Transverse colon (tissue), 4 donors: ENCODE data around the gene SLITRK1.

Source experiments
- EP300 ChIP-seq: sonication (generic); formaldehyde crosslinking; IDR thresholded peaks from one replicate; pipeline ENCODE4 v1.6.1; 2017; ENCODE audit warnings: antibody characterized with exemption, low read depth
- POLR2A ChIP-seq: fragments of 450-650 bp; IDR thresholded peaks from one replicate; pipeline ENCODE4 v1.6.1; 2016; ENCODE audit warnings: antibody characterized with exemption, mild to moderate bottlenecking, moderate library complexity
- POLR2AphosphoS5 ChIP-seq, 3 donors: sonication (generic); formaldehyde crosslinking; IDR thresholded peaks; one replicate each; pipeline ENCODE4 v1.6.1; 2016; ENCODE audit warnings: antibody characterized with exemption in 3 of 3
- TF ChIP-seq, protein P1 (sequence below), 5 experiments: fragments of 200-600 bp in 3 of 5; fragments of 450-650 bp in 2 of 5; sonication (generic) in 3 of 5; IDR thresholded peaks; 1 replicate in 2 of 5; 2 replicates in 3 of 5; pipeline ENCODE4 v1.5.1; 2016 to 2017; ENCODE audit warnings: antibody characterized with exemption in 5 of 5, inconsistent platforms in 3 of 5, mild to moderate bottlenecking in 2 of 5, moderate library complexity in 1 of 5

GRCh38 chr13:83879431-83880171, 2.7 kb downstream of the SLITRK1 start:
- TF ChIP-seq, protein P1, sequence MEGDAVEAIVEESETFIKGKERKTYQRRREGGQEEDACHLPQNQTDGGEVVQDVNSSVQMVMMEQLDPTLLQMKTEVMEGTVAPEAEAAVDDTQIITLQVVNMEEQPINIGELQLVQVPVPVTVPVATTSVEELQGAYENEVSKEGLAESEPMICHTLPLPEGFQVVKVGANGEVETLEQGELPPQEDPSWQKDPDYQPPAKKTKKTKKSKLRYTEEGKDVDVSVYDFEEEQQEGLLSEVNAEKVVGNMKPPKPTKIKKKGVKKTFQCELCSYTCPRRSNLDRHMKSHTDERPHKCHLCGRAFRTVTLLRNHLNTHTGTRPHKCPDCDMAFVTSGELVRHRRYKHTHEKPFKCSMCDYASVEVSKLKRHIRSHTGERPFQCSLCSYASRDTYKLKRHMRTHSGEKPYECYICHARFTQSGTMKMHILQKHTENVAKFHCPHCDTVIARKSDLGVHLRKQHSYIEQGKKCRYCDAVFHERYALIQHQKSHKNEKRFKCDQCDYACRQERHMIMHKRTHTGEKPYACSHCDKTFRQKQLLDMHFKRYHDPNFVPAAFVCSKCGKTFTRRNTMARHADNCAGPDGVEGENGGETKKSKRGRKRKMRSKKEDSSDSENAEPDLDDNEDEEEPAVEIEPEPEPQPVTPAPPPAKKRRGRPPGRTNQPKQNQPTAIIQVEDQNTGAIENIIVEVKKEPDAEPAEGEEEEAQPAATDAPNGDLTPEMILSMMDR (IDR thresholded peaks at IDR 0.05), result no peak
- no peak for TF ChIP-seq POLR2AphosphoS5 (IDR thresholded peaks at IDR 0.05)
- TF ChIP-seq EP300, result no peak
- no peak for TF ChIP-seq POLR2A
